ENCODE measurements around the gene P4HA2.

DNA sequence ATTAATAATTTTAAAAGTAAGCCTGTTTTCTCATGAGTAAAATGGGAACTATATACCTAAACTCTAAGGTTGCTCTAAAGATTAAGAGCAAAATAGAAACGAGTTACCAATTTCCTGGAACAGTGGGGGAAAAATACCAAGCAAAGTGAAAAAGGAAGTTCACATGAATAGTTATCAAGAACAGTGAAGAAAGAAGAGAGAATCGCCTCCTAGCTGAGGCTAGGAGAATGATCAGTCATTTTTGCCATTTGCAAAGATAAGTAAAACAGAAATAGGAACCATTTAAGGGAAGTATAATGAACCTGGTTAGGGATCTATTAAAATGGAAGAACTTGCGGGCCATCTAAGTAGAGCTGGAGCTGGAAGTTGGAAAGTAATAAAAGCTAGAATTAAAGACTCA, 50.7 kb downstream of the P4HA2 start:
- no peak for TF ChIP-seq JUN (IDR thresholded peaks at IDR 0.05; ENCODE audit: borderline replicate concordance, insufficient read depth, insufficient read length, low read depth)
- no peak for TF ChIP-seq POLR2AphosphoS5 (IDR thresholded peaks at IDR 0.05; ENCODE audit: insufficient read depth, low read depth, low read length)

Measured in endothelial cell of umbilical vein (primary cell).